Panc1 (cell line): ENCODE data around the gene FGFBP2. TPM values are rescaled to one million over a fixed set of nuclear protein-coding genes. Genes with fewer than 3 reads are reported as not detected.

Experiments
- ATAC-seq: fragments of 200-7000 bp; cut with Tn5 transposase; 2 replicates; pipeline ENCODE4 v1.9.1; 2020; ENCODE audit warnings: mild to moderate bottlenecking, moderate library complexity
- BruUV-seq: library from RNA; stranded (reverse); fragments of 400-500 nt; replicated peaks from 2 replicates; lab custom pipeline; 2021; lab: Mats Ljungman, UMichigan
- CTCF ChIA-PET: fragments of 300-600 bp; sonication (Branson Sonifier 250); formaldehyde crosslinking; loops from one replicate; lab custom pipeline; 2022; ENCODE audit warnings: antibody characterized with exemption; lab: Charles Lee
- POLR2A ChIA-PET: fragments of 300-600 bp; sonication (Branson Sonifier 250); formaldehyde crosslinking; loops from one replicate; lab custom pipeline; 2022; ENCODE audit warnings: antibody characterized with exemption; lab: Charles Lee
- DNase-seq: peaks from one replicate; pipeline ENCODE4 v3.0.0-alpha.2; 2010; ENCODE audit warnings: low read depth, low spot score
- H3K27ac ChIP-seq: 2 replicates; pipeline ENCODE4 v1.5.1; 2011; ENCODE audit warnings: mild to moderate bottlenecking, low read length, inconsistent platforms
- H3K27me3 ChIP-seq: fragments of 200-500 bp; sonication (Bioruptor generic); 2 replicates; pipeline ENCODE4 v1.6.0; 2014; ENCODE audit warnings: low read length, inconsistent platforms; ENCODE audit not compliant: control insufficient read depth, insufficient read depth
- H3K36me3 ChIP-seq: fragments of 200-500 bp; sonication (Bioruptor generic); 2 replicates; pipeline ENCODE4 v1.5.1; 2014; ENCODE audit warnings: inconsistent platforms, mild to moderate bottlenecking, low read length, moderate library complexity; ENCODE audit not compliant: control insufficient read depth, insufficient read depth
- H3K4me1 ChIP-seq: 2 replicates; pipeline ENCODE4 v1.5.1; 2011; ENCODE audit warnings: inconsistent platforms, mild to moderate bottlenecking, low read length, moderate library complexity; ENCODE audit not compliant: control insufficient read depth, insufficient read depth
- H3K4me3 ChIP-seq, 2 experiments: 2 replicates each; pipeline ENCODE4 v1.5.1; 2011 to 2012; ENCODE audit warnings: low read depth in 2 of 2, low read length in 2 of 2, mild to moderate bottlenecking in 2 of 2, inconsistent platforms in 1 of 2, moderate library complexity in 1 of 2
- H3K9me3 ChIP-seq: fragments of 200-500 bp; sonication (Bioruptor generic); 2 replicates; pipeline ENCODE4 v1.5.1; 2014; ENCODE audit warnings: low read depth, mild to moderate bottlenecking, inconsistent platforms, low read length, moderate library complexity; ENCODE audit not compliant: control insufficient read depth, insufficient read depth
- POLR2AphosphoS5 ChIP-seq: IDR thresholded peaks from 2 replicates; pipeline ENCODE4 v1.6.1; 2012; ENCODE audit warnings: mild to moderate bottlenecking, low read depth, low read length, moderate library complexity
- REST ChIP-seq, 2 experiments: IDR thresholded peaks; 2 replicates each; pipeline ENCODE4 v1.6.1; 2011 to 2012; ENCODE audit warnings: low read depth in 2 of 2, control low read depth in 1 of 2, low read length in 1 of 2, mild to moderate bottlenecking in 1 of 2, moderate library complexity in 1 of 2; ENCODE audit not compliant: insufficient read depth in 1 of 2
- SIN3A ChIP-seq: IDR thresholded peaks from 2 replicates; pipeline ENCODE4 v1.6.1; 2012; ENCODE audit warnings: low read depth, mild to moderate bottlenecking, low read length, moderate library complexity, borderline replicate concordance; ENCODE audit not compliant: insufficient read depth
- TCF7L2 ChIP-seq: IDR thresholded peaks from 2 replicates; pipeline ENCODE4 v1.6.1; 2011; ENCODE audit warnings: mild to moderate bottlenecking, low read depth, low read length, inconsistent platforms
- in situ Hi-C: cut with HindIII; loops from 2 replicates; pipeline ENCODE4 v1.10.0; 2016; ENCODE audit warnings: low sequenced_read_pairs, low pct_unique_long_range_greater_than_20kb
- intact Hi-C: fragments of 100-400 bp; cut with micrococcal nuclease; formaldehyde crosslinking; loops from one replicate; pipeline ENCODE4 v1.10.0; 2022; ENCODE audit not compliant: unreplicated experiment
- total RNA-seq: library from RNA; stranded (reverse); gene quantifications from one replicate; pipeline ENCODE4 v1.2.1, GENCODE V29; 2021; ENCODE audit not compliant: unreplicated experiment
- TF ChIP-seq, protein P1 (sequence below): fragments of 450-650 bp; IDR thresholded peaks from 2 replicates; pipeline ENCODE4 v1.5.1; 2017; ENCODE audit warnings: mild to moderate bottlenecking

Gene FGFBP2
- total RNA-seq, 1 experiment from 2014 or later, result 0.33 TPM

- DNase-seq (no peak), ATAC-seq (no peak)
- H3K4me1 ChIP-seq, result no peaks in the 10 kb centered on the region; the same call in 1 of the 2 replicates
- in situ Hi-C loops, result no loop called here
- no TSS peak for BruUV-seq
- no peak for TF ChIP-seq POLR2AphosphoS5
- TF ChIP-seq, protein P1, sequence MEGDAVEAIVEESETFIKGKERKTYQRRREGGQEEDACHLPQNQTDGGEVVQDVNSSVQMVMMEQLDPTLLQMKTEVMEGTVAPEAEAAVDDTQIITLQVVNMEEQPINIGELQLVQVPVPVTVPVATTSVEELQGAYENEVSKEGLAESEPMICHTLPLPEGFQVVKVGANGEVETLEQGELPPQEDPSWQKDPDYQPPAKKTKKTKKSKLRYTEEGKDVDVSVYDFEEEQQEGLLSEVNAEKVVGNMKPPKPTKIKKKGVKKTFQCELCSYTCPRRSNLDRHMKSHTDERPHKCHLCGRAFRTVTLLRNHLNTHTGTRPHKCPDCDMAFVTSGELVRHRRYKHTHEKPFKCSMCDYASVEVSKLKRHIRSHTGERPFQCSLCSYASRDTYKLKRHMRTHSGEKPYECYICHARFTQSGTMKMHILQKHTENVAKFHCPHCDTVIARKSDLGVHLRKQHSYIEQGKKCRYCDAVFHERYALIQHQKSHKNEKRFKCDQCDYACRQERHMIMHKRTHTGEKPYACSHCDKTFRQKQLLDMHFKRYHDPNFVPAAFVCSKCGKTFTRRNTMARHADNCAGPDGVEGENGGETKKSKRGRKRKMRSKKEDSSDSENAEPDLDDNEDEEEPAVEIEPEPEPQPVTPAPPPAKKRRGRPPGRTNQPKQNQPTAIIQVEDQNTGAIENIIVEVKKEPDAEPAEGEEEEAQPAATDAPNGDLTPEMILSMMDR, result no peak
- TF ChIP-seq REST (IDR thresholded peaks at IDR 0.05; ENCODE audit: insufficient read depth in 1 of 2, low read depth in 2 of 2, low read length in 1 of 2), result no peak
- TF ChIP-seq SIN3A, result no peak
- no peak for TF ChIP-seq TCF7L2
- ChIA-PET POLR2A (no interaction called here), CTCF (no interaction called here)
- H3K27me3 ChIP-seq, result no peaks in the 10 kb centered on the region
- H3K9me3 ChIP-seq, result no peaks in the 10 kb centered on the region
- H3K4me3 ChIP-seq, result no peak overlapping the region
- no peaks in the 10 kb centered on the region for H3K36me3 ChIP-seq
- intact Hi-C loops, result no loop called here
- H3K27ac ChIP-seq, result no peak overlapping the region
Observed at GRCh38 chr4:15926486-15926885, 36.5 kb downstream of the FGFBP2 start.

DNA sequence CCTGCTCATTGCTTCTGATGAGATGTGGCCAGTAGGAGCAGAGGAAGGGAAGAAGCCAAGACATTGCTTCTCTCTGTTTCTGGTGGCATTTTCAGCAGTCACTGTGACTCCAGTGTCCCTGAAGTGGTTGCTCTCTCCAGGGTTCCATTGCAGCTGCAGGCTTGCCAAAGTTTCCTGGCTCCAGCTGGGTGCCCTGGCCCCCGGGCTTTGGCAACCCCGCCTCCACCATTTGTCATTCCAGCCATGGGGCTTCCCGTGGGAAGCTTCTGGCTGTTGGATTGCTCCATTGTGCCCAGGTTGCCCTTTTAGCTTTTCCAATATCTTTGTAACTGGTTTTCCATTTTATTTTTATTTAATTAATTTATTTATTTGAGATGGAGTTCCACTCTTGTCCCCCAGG, 37.1 kb downstream of the FGFBP2 start:
- Histone ChIP-seq H3K4me3 (no peak overlapping the region), H3K36me3 (no peaks in the 10 kb centered on the region), H3K9me3 (no peaks in the 10 kb centered on the region), H3K4me1 (no peaks in the 10 kb centered on the region; the same call in 1 of the 2 replicates), H3K27ac (no peak overlapping the region), H3K27me3 (no peaks in the 10 kb centered on the region)
- TF ChIP-seq POLR2AphosphoS5 (no peak), REST (IDR thresholded peaks at IDR 0.05; ENCODE audit: insufficient read depth in 1 of 2, low read depth in 2 of 2, low read length in 1 of 2) (no peak), TCF7L2 (no peak), SIN3A (no peak)
- TF ChIP-seq, protein P1, result no peak
- POLR2A ChIA-PET, result no interaction called here
- intact Hi-C loops (no loop called here), in situ Hi-C loops (no loop called here)
- CTCF ChIA-PET, result no interaction called here
- BruUV-seq, result no TSS peak
- DNase-seq (no peak), ATAC-seq (no peak)
